HepG2 (cell line): ENCODE results near the gene APBB2. TPM values are rescaled to one million over a fixed set of nuclear protein-coding genes. Genes with fewer than 3 reads are reported as not detected.

Experiments
- BHLHE40 ChIP-seq: IDR thresholded peaks from 2 replicates; pipeline ENCODE4 v1.6.1; 2011; ENCODE audit warnings: low read length, improper control_type of control experiment
- ESRRA ChIP-seq: sonication (generic); formaldehyde crosslinking; IDR thresholded peaks from 2 replicates; pipeline ENCODE4 v1.5.1; 2020; ENCODE audit warnings: mild to moderate bottlenecking, low read depth, missing genetic modification reagents
- FOXJ3 ChIP-seq: sonication (generic); formaldehyde crosslinking; IDR thresholded peaks from 2 replicates; pipeline ENCODE4 v1.4.0; 2020; ENCODE audit warnings: missing genetic modification reagents, mild to moderate bottlenecking, borderline replicate concordance
- GTF3A ChIP-seq: sonication (generic); formaldehyde crosslinking; conservative IDR thresholded peaks from 2 replicates; pipeline ENCODE4 v1.4.0; 2020; ENCODE audit warnings: mild to moderate bottlenecking, missing genetic modification reagents
- HIVEP1 ChIP-seq: sonication (generic); formaldehyde crosslinking; IDR thresholded peaks from 2 replicates; pipeline ENCODE4 v1.4.0; 2020; ENCODE audit warnings: mild to moderate bottlenecking, missing genetic modification reagents
- IRX3 ChIP-seq: sonication (generic); formaldehyde crosslinking; IDR thresholded peaks from 2 replicates; pipeline ENCODE4 v1.8.1; 2023; ENCODE audit warnings: mild to moderate bottlenecking, low read depth, missing genetic modification reagents, borderline replicate concordance
- NFIB ChIP-seq: sonication (generic); formaldehyde crosslinking; IDR thresholded peaks from 2 replicates; pipeline ENCODE4 v1.9.0; 2021; ENCODE audit warnings: missing genetic modification reagents, mild to moderate bottlenecking, borderline replicate concordance
- POLR2G ChIP-seq: fragments of 200-400 bp; formaldehyde crosslinking; IDR thresholded peaks from 2 replicates; pipeline ENCODE4 v1.6.1; 2018; ENCODE audit warnings: mild to moderate bottlenecking, low read depth, low read length, moderate library complexity
- RXRA ChIP-seq: sonication (generic); formaldehyde crosslinking; IDR thresholded peaks from 2 replicates; pipeline ENCODE4 v1.5.1; 2020; ENCODE audit warnings: missing genetic modification reagents
- ZNF501 ChIP-seq: sonication (generic); formaldehyde crosslinking; IDR thresholded peaks from 2 replicates; pipeline ENCODE4 v1.5.1; 2020; ENCODE audit warnings: mild to moderate bottlenecking, moderate library complexity, missing genetic modification reagents
- ZNF543 ChIP-seq: sonication (generic); formaldehyde crosslinking; IDR thresholded peaks from 2 replicates; pipeline ENCODE4 v1.4.0; 2020; ENCODE audit warnings: mild to moderate bottlenecking, missing genetic modification reagents
- ZNF780A ChIP-seq: sonication (generic); formaldehyde crosslinking; IDR thresholded peaks from 2 replicates; pipeline ENCODE4 v1.8.0; 2022; ENCODE audit warnings: mild to moderate bottlenecking, missing genetic modification reagents, moderate library complexity
- polyA plus RNA-seq, 8 experiments: library from polyadenylated mRNA; depleted of rRNA in 3 of 8; stranded (reverse) in 7 of 8; unstranded in 1 of 8; fragments of >200 nt; fragmentation: Illumina TruSeq in 4 of 8; extraction: Trizol in 4 of 8; gene quantifications; 2 replicates each; pipeline versions ENCODE4 v1.2.1 to v1.2.3, GENCODE V29; 2011 to 2016; ENCODE audit warnings: low read depth in 4 of 8, missing spikeins in 1 of 8, mixed read lengths in 1 of 8; ENCODE audit not compliant: insufficient read depth in 1 of 8
- total RNA-seq, 5 experiments: library from RNA; depleted of rRNA; stranded (reverse); fragments of >200 nt; fragmentation: Illumina TruSeq; extraction: Trizol; gene quantifications; 2 replicates each; pipeline ENCODE4 v1.2.3, GENCODE V29; 2016; ENCODE audit warnings: low read depth in 1 of 5
- TF ChIP-seq, protein P1 (sequence below): sonication (generic); formaldehyde crosslinking; IDR thresholded peaks from 2 replicates; pipeline ENCODE4 v1.4.0; 2020; ENCODE audit warnings: mild to moderate bottlenecking, missing genetic modification reagents
- TF ChIP-seq, protein P2 (sequence below): IDR thresholded peaks from 2 replicates; pipeline ENCODE4 v1.6.1; 2016
- TF ChIP-seq, protein P3 (sequence below): sonication (generic); formaldehyde crosslinking; IDR thresholded peaks from 2 replicates; pipeline ENCODE4 v1.4.0; 2020; ENCODE audit warnings: missing genetic modification reagents

APBB2 gene
- total and polyA plus RNA-seq, 2 of the 13 experiments (the other 11 are each of a cell fraction or from before 2014, with no cell fraction given): 11.7 to 17.0 TPM

DNA sequence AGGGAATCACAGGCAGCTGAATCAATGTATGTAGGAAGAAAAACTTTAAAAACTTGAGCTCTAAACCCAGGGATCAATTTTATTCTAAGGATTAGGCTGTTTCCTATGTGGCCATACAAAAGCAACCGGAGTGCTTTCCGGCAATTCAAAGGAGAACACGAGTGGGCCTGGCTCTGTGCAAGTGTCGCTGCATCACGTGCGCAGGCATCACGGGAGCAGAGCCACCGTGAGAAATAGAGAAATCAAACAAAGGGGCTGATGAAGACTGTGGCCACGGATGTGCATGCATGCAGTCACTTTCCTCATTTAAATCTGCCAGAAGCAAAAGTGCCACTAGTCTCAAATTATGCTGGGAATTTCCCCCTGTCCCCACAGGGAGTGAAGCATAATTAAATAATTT, 267.7 kb downstream of the APBB2 start (continued):
- TF ChIP-seq NFIB (CRISPR knock-in tag) (no peak), IRX3 (no peak), HIVEP1 (CRISPR knock-in tag) (no peak), ZNF501 (CRISPR knock-in tag) (no peak), ZNF780A (CRISPR knock-in tag) (no peak), FOXJ3 (no peak), GTF3A (no peak), BHLHE40 (no peak), ESRRA (CRISPR knock-in tag) (no peak), POLR2G (no peak), RXRA (CRISPR knock-in tag) (no peak), ZNF543 (CRISPR knock-in tag) (no peak)
- TF ChIP-seq, protein P1, sequence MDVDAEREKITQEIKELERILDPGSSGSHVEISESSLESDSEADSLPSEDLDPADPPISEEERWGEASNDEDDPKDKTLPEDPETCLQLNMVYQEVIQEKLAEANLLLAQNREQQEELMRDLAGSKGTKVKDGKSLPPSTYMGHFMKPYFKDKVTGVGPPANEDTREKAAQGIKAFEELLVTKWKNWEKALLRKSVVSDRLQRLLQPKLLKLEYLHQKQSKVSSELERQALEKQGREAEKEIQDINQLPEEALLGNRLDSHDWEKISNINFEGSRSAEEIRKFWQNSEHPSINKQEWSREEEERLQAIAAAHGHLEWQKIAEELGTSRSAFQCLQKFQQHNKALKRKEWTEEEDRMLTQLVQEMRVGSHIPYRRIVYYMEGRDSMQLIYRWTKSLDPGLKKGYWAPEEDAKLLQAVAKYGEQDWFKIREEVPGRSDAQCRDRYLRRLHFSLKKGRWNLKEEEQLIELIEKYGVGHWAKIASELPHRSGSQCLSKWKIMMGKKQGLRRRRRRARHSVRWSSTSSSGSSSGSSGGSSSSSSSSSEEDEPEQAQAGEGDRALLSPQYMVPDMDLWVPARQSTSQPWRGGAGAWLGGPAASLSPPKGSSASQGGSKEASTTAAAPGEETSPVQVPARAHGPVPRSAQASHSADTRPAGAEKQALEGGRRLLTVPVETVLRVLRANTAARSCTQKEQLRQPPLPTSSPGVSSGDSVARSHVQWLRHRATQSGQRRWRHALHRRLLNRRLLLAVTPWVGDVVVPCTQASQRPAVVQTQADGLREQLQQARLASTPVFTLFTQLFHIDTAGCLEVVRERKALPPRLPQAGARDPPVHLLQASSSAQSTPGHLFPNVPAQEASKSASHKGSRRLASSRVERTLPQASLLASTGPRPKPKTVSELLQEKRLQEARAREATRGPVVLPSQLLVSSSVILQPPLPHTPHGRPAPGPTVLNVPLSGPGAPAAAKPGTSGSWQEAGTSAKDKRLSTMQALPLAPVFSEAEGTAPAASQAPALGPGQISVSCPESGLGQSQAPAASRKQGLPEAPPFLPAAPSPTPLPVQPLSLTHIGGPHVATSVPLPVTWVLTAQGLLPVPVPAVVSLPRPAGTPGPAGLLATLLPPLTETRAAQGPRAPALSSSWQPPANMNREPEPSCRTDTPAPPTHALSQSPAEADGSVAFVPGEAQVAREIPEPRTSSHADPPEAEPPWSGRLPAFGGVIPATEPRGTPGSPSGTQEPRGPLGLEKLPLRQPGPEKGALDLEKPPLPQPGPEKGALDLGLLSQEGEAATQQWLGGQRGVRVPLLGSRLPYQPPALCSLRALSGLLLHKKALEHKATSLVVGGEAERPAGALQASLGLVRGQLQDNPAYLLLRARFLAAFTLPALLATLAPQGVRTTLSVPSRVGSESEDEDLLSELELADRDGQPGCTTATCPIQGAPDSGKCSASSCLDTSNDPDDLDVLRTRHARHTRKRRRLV (CRISPR knock-in tag): no peak
- TF ChIP-seq, protein P2, sequence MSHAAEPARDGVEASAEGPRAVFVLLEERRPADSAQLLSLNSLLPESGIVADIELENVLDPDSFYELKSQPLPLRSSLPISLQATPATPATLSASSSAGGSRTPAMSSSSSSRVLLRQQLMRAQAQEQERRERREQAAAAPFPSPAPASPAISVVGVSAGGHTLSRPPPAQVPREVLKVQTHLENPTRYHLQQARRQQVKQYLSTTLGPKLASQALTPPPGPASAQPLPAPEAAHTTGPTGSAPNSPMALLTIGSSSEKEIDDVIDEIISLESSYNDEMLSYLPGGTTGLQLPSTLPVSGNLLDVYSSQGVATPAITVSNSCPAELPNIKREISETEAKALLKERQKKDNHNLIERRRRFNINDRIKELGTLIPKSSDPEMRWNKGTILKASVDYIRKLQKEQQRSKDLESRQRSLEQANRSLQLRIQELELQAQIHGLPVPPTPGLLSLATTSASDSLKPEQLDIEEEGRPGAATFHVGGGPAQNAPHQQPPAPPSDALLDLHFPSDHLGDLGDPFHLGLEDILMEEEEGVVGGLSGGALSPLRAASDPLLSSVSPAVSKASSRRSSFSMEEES: no peak
- TF ChIP-seq, protein P3, sequence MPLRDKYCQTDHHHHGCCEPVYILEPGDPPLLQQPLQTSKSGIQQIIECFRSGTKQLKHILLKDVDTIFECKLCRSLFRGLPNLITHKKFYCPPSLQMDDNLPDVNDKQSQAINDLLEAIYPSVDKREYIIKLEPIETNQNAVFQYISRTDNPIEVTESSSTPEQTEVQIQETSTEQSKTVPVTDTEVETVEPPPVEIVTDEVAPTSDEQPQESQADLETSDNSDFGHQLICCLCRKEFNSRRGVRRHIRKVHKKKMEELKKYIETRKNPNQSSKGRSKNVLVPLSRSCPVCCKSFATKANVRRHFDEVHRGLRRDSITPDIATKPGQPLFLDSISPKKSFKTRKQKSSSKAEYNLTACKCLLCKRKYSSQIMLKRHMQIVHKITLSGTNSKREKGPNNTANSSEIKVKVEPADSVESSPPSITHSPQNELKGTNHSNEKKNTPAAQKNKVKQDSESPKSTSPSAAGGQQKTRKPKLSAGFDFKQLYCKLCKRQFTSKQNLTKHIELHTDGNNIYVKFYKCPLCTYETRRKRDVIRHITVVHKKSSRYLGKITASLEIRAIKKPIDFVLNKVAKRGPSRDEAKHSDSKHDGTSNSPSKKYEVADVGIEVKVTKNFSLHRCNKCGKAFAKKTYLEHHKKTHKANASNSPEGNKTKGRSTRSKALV: no peak
